Osteoblast (primary cell): ENCODE results near the gene NR4A3. TPM values are rescaled to one million over a fixed set of nuclear protein-coding genes. Genes with fewer than 3 reads are reported as not detected.

Source experiments
- DNase-seq: peaks from one replicate; pipeline ENCODE4 v3.0.0; 2011; ENCODE audit warnings: low spot score, mixed read lengths; ENCODE audit not compliant: insufficient read length; ENCODE audit errors: missing footprints
- H2AFZ ChIP-seq: 2 replicates; pipeline ENCODE4 v1.6.0; 2011; ENCODE audit warnings: mild to moderate bottlenecking, low read length
- H3K27ac ChIP-seq: 2 replicates; pipeline ENCODE4 v1.5.1; 2011; ENCODE audit warnings: mild to moderate bottlenecking, low read depth, low read length, moderate library complexity
- H3K27me3 ChIP-seq: 2 replicates; pipeline ENCODE4 v1.6.0; 2012; ENCODE audit warnings: mild to moderate bottlenecking, control low read depth, inconsistent platforms, low read length, moderate library complexity; ENCODE audit not compliant: insufficient read depth
- H3K36me3 ChIP-seq: 2 replicates; pipeline ENCODE4 v1.5.1; 2011; ENCODE audit warnings: mild to moderate bottlenecking, low read length, control low read depth, moderate library complexity; ENCODE audit not compliant: insufficient read depth
- H3K4me1 ChIP-seq: 2 replicates; pipeline ENCODE4 v1.5.1; 2011; ENCODE audit warnings: mild to moderate bottlenecking, low read length, control low read depth, moderate library complexity; ENCODE audit not compliant: insufficient read depth
- H3K4me2 ChIP-seq: 2 replicates; pipeline ENCODE4 v1.6.0; 2011; ENCODE audit warnings: mild to moderate bottlenecking, low read length; ENCODE audit not compliant: insufficient read depth
- H3K4me3 ChIP-seq: fragments of 200-600 bp; sonication (generic); 3 replicates; pipeline ENCODE4 v1.5.1; 2012; ENCODE audit warnings: mild to moderate bottlenecking, low read length, inconsistent platforms; ENCODE audit not compliant: insufficient read depth
- H3K79me2 ChIP-seq: 2 replicates; pipeline ENCODE4 v1.6.0; 2012; ENCODE audit warnings: mild to moderate bottlenecking, low read length, control low read depth, inconsistent platforms; ENCODE audit not compliant: insufficient read depth
- H3K9me3 ChIP-seq: 2 replicates; pipeline ENCODE4 v1.5.1; 2011; ENCODE audit warnings: low read depth, low read length, control low read depth
- H4K20me1 ChIP-seq: 2 replicates; pipeline ENCODE4 v1.6.0; 2012; ENCODE audit warnings: mild to moderate bottlenecking, low read length, control low read depth; ENCODE audit not compliant: insufficient read depth
- total RNA-seq: library from RNA; depleted of rRNA; stranded (reverse); fragments of >200 nt; gene quantifications from 2 replicates; pipeline ENCODE4 v1.2.3, GENCODE V29; 2012
- TF ChIP-seq, protein P1 (sequence below): IDR thresholded peaks from 2 replicates; pipeline ENCODE4 v1.5.1; 2011; ENCODE audit warnings: mild to moderate bottlenecking, low read depth, low read length, moderate library complexity; ENCODE audit errors: extremely low read depth

Gene NR4A3
- total RNA-seq, 1 donor, result 0.36 TPM

DNA sequence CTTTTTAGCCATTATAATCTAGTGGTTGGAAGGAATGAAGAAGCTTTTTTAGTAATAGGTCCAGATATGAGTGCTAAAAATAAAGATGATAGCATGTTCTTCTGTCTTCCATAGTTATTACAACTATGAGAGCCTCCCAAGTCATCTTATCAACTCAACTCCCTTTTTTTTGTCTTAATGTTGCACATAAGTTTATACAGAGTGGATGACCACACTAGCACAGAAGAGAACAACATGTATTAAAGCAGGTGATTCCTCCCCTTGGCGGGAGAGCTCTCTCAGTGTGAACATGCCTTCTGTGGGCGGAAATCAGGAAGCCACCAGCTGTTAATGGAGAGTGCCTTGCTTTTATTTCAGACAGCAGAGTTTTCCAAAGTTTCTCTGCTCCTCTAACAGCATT is 44.7 kb downstream of the NR4A3 start:
- TF ChIP-seq, protein P1, sequence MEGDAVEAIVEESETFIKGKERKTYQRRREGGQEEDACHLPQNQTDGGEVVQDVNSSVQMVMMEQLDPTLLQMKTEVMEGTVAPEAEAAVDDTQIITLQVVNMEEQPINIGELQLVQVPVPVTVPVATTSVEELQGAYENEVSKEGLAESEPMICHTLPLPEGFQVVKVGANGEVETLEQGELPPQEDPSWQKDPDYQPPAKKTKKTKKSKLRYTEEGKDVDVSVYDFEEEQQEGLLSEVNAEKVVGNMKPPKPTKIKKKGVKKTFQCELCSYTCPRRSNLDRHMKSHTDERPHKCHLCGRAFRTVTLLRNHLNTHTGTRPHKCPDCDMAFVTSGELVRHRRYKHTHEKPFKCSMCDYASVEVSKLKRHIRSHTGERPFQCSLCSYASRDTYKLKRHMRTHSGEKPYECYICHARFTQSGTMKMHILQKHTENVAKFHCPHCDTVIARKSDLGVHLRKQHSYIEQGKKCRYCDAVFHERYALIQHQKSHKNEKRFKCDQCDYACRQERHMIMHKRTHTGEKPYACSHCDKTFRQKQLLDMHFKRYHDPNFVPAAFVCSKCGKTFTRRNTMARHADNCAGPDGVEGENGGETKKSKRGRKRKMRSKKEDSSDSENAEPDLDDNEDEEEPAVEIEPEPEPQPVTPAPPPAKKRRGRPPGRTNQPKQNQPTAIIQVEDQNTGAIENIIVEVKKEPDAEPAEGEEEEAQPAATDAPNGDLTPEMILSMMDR, result no peak
- Histone ChIP-seq H3K4me2 (no peak overlapping the region), H3K36me3 (no peaks in the 10 kb centered on the region), H3K9me3 (no peaks in the 10 kb centered on the region), H3K79me2 (no peaks in the 10 kb centered on the region), H3K4me1 (no peaks in the 10 kb centered on the region), H4K20me1 (no peaks in the 10 kb centered on the region), H3K27ac (no peak overlapping the region), H3K27me3 (no peaks in the 10 kb centered on the region), H2AFZ (no peak overlapping the region), H3K4me3 (no peak overlapping the region)
- no peak for DNase-seq

DNA sequence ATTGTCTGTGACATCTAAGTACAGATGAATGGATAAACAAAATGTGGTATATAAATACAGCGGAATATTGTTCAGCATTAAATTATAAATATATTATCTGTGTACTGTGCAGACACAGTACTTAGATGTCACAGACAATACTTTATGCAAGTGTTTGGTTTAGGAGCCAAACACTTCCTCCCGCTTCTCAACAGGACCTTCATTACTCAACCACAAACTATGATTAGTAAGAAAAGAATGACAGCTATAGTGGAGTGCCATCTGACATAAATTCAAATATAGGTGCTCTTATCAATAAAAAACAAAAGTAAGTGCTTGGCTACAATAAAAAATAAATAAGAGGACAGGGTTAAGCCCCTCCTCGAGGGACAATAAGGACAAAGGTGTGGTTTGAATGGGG is 45.9 kb downstream of the NR4A3 start:
- no peaks in the 10 kb centered on the region for H3K79me2 ChIP-seq
- TF ChIP-seq, protein P1, result no peak
- H4K20me1 ChIP-seq, result no peaks in the 10 kb centered on the region
- H2AFZ ChIP-seq, result no peak overlapping the region
- H3K27ac ChIP-seq, result no peak overlapping the region
- no peaks in the 10 kb centered on the region for H3K9me3 ChIP-seq
- no peaks in the 10 kb centered on the region for H3K27me3 ChIP-seq
- H3K36me3 ChIP-seq, result no peaks in the 10 kb centered on the region
- H3K4me3 ChIP-seq, result no peak overlapping the region
- no peaks in the 10 kb centered on the region for H3K4me1 ChIP-seq
- DNase-seq, result no peak
- H3K4me2 ChIP-seq, result no peak overlapping the region

DNA sequence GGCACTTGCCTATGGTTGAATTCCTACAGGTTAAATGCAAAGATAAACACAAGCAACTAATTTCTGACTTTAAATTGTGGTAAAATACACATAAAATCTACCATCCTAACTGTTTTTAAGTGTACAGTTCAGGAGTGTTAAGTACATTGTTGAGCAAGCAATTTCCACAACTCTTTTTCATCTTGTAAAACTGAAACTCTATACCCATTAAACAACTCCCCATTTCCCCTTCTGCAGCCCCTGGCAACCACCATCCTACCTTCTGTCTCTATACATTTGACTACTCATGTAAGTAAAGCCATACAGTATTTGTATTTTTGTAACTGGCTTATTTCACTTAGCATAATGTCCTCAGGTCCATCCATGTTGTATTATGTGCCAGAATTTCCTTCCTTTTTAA is 46.3 kb downstream of the NR4A3 start:
- Histone ChIP-seq H3K4me2 (no peak overlapping the region), H3K9me3 (no peaks in the 10 kb centered on the region), H3K4me3 (no peak overlapping the region), H3K27ac (no peak overlapping the region), H3K79me2 (no peaks in the 10 kb centered on the region), H2AFZ (no peak overlapping the region), H3K27me3 (no peaks in the 10 kb centered on the region), H4K20me1 (no peaks in the 10 kb centered on the region), H3K36me3 (no peaks in the 10 kb centered on the region), H3K4me1 (no peaks in the 10 kb centered on the region)
- DNase-seq, result no peak
- TF ChIP-seq, protein P1, result no peak

DNA sequence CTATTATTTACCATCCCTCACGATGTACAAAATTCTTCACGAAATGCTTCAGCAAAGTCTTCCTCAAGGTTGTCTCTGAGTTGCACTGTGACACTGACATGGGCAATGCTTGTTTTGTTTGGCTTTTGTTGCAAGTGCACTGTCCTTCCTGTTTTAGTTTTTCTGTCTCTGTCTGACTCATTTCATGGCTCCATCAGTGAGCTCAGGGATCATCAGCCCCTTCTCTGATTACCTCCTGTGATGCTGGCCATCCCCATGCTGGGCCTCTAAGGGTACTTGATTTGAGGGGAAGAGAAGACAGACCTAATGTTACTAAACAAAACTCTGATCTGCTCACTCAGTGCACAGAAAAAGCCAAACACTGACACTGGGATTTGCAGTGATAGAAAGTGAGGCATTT is 47.2 kb downstream of the NR4A3 start:
- H3K9me3 ChIP-seq, result no peaks in the 10 kb centered on the region
- H3K79me2 ChIP-seq, result no peaks in the 10 kb centered on the region
- H3K4me3 ChIP-seq, result no peak overlapping the region
- H3K36me3 ChIP-seq, result no peaks in the 10 kb centered on the region
- H3K27me3 ChIP-seq, result no peaks in the 10 kb centered on the region
- no peak overlapping the region for H2AFZ ChIP-seq
- DNase-seq, result no peak
- no peak overlapping the region for H3K27ac ChIP-seq
- H4K20me1 ChIP-seq, result no peaks in the 10 kb centered on the region
- no peaks in the 10 kb centered on the region for H3K4me1 ChIP-seq
- no peak overlapping the region for H3K4me2 ChIP-seq
- TF ChIP-seq, protein P1, result no peak
